GM12878 (cell line): ENCODE data around the gene PDCD5. TPM values are rescaled to one million over a fixed set of nuclear protein-coding genes. Genes with fewer than 3 reads are reported as not detected.

ENCODE experiments used
- ATAC-seq: fragments of 200-7000 bp; cut with Tn5 transposase; 3 replicates; pipeline ENCODE4 v1.9.1; 2020; ENCODE audit warnings: mild to moderate bottlenecking, moderate library complexity
- BruUV-seq: library from RNA; stranded (reverse); fragments of 400-500 nt; replicated peaks from 2 replicates; lab custom pipeline; 2021; lab: Mats Ljungman, UMichigan
- CTCF ChIA-PET: fragments of 300-600 bp; sonication (Branson Sonifier 250); formaldehyde crosslinking; extraction: SDS; loops from one replicate; lab custom pipeline; 2021; ENCODE audit warnings: inconsistent platforms; lab: Yijun Ruan, JAX
- POLR2A ChIA-PET: fragments of 350-600 bp; formaldehyde crosslinking; extraction: SDS; loops from one replicate; lab custom pipeline; 2021; ENCODE audit warnings: inconsistent platforms; lab: Charles Lee
- RAD21 ChIA-PET: fragments of 300-600 bp; sonication (Branson Sonifier 250); formaldehyde crosslinking; loops from one replicate; lab custom pipeline; 2023; ENCODE audit warnings: antibody characterized with exemption; ENCODE audit not compliant: unreplicated experiment; lab: Charles Lee
- SMC1A ChIA-PET: fragments of 300-600 bp; sonication (Branson Sonifier 250); formaldehyde crosslinking; loops from one replicate; lab custom pipeline; 2023; ENCODE audit not compliant: unreplicated experiment, uncharacterized antibody; lab: Charles Lee
- DNase-seq: peaks from one replicate; pipeline ENCODE4 v3.0.0-alpha.2; 2011; ENCODE audit warnings: low read depth, low spot score
- FAIRE-seq: peaks from 3 replicates; lab custom pipeline; 2011; peaks lifted over from hg19 to GRCh38; lab: Jason Lieb, UNC
- H2AFZ ChIP-seq: 2 replicates; pipeline ENCODE4 v1.6.0; 2011; ENCODE audit warnings: low read depth, low read length, control low read depth; ENCODE audit not compliant: control insufficient read depth
- H3K27ac ChIP-seq: 2 replicates; pipeline ENCODE4 v1.5.1; 2011; ENCODE audit warnings: control low read depth; ENCODE audit not compliant: control insufficient read depth, insufficient read depth
- H3K27me3 ChIP-seq, 2 experiments: replicated peaks in 1 of 2; 2 replicates each; pipeline versions ENCODE4 v1.6.0 to v1.6.1; 2011; ENCODE audit warnings: low read length in 1 of 2; ENCODE audit not compliant: control insufficient read depth in 2 of 2, insufficient read depth in 2 of 2
- H3K36me3 ChIP-seq, 2 experiments: 2 replicates each; pipeline ENCODE4 v1.5.1; 2011; ENCODE audit warnings: low read length in 1 of 2; ENCODE audit not compliant: control insufficient read depth in 2 of 2, insufficient read depth in 2 of 2
- H3K4me1 ChIP-seq: 2 replicates; pipeline ENCODE4 v1.6.1; 2011; ENCODE audit warnings: mild to moderate bottlenecking, low read length, moderate library complexity, mixed read lengths; ENCODE audit not compliant: control insufficient read depth, insufficient read depth
- H3K4me2 ChIP-seq: 2 replicates; pipeline ENCODE4 v1.6.0; 2011; ENCODE audit warnings: control low read depth; ENCODE audit not compliant: control insufficient read depth, insufficient read depth
- H3K4me3 ChIP-seq: fragments of 200-600 bp; sonication (generic); 2 replicates; pipeline ENCODE4 v1.5.1; 2016
- H3K79me2 ChIP-seq: 2 replicates; pipeline ENCODE4 v1.6.0; 2011; ENCODE audit warnings: low read length; ENCODE audit not compliant: control insufficient read depth, insufficient read depth
- H3K9ac ChIP-seq: 2 replicates; pipeline ENCODE4 v1.8.0; 2011; ENCODE audit warnings: low read length, control low read depth, mixed read lengths; ENCODE audit not compliant: control insufficient read depth, insufficient read depth
- H3K9me3 ChIP-seq: replicated peaks from 3 replicates; pipeline ENCODE4 v1.5.1; 2011; ENCODE audit warnings: mild to moderate bottlenecking, low read length; ENCODE audit not compliant: control insufficient read depth, insufficient read depth
- H4K20me1 ChIP-seq: 2 replicates; pipeline ENCODE4 v1.6.0; 2011; ENCODE audit not compliant: control insufficient read depth, insufficient read depth
- BCL11A ChIP-seq: IDR thresholded peaks from 2 replicates; pipeline ENCODE4 v1.6.1; 2011; ENCODE audit warnings: low read depth, low read length
- CBX3 ChIP-seq: fragments of 200-600 bp; sonication (generic); IDR thresholded peaks from 2 replicates; pipeline ENCODE4 v1.6.1; 2016; ENCODE audit warnings: low read depth, borderline replicate concordance
- CHD2 ChIP-seq: IDR thresholded peaks from 2 replicates; pipeline ENCODE4 v1.6.1; 2011; ENCODE audit warnings: low read depth, low read length, improper control_type of control experiment, borderline replicate concordance
- IKZF1 ChIP-seq: fragments of 450-650 bp; conservative IDR thresholded peaks from 2 replicates; pipeline ENCODE4 v1.6.1; 2017; ENCODE audit warnings: antibody characterized with exemption, mild to moderate bottlenecking
- KAT2A ChIP-seq: conservative IDR thresholded peaks from 2 replicates; pipeline ENCODE4 v1.6.1; 2011; ENCODE audit warnings: low read depth, low read length; ENCODE audit not compliant: control insufficient read depth
- SREBF2 ChIP-seq: IDR thresholded peaks from 2 replicates; pipeline ENCODE4 v1.6.1; 2012; ENCODE audit warnings: mild to moderate bottlenecking, low read length
- TAF1 ChIP-seq: IDR thresholded peaks from 2 replicates; pipeline ENCODE4 v1.6.1; 2011; ENCODE audit warnings: mild to moderate bottlenecking, low read depth, low read length, borderline replicate concordance
- ZBED1 ChIP-seq: IDR thresholded peaks from 2 replicates; pipeline ENCODE4 v1.6.1; 2016; ENCODE audit warnings: borderline replicate concordance
- ZNF384 ChIP-seq: IDR thresholded peaks from 2 replicates; pipeline ENCODE4 v1.6.1; 2012; ENCODE audit warnings: low read depth, mild to moderate bottlenecking, low read length, improper control_type of control experiment, borderline replicate concordance
- ZZZ3 ChIP-seq: IDR thresholded peaks from 2 replicates; pipeline ENCODE4 v1.6.1; 2011; ENCODE audit warnings: low read depth; ENCODE audit not compliant: control insufficient read depth, insufficient read length
- WGBS: methylation state at CpG from one replicate; pipeline ENCODE4 v1.1.6; 2016; ENCODE audit warnings: low lambda C conversion rate; ENCODE audit not compliant: insufficient replicate concordance, insufficient coverage; ENCODE audit errors: missing lambda C conversion rate; 5-methylcytosine and 5-hydroxymethylcytosine counted together
- in situ Hi-C: fragments of 300-500 bp; cut with MboI; formaldehyde crosslinking; loops from 9 replicates; pipeline ENCODE4 v1.14.3; 2018; ENCODE audit warnings: mixed read lengths
- intact Hi-C: fragments of 100-400 bp; cut with micrococcal nuclease; formaldehyde crosslinking; loops from one replicate; pipeline ENCODE4 v1.14.2; 2022; ENCODE audit not compliant: unreplicated experiment
- polyA plus RNA-seq, 11 experiments: library from polyadenylated mRNA; depleted of rRNA in 4 of 11; unstranded in 6 of 11; stranded (reverse) in 5 of 11; fragments of >200 nt; fragmentation: Nextera tagmentation in 4 of 11; fragmentation: Illumina TruSeq in 1 of 11; extraction: Ambion mirVana in 4 of 11; extraction: Trizol in 1 of 11; gene quantifications; 1 replicate in 1 of 11; 2 replicates in 10 of 11; pipeline versions ENCODE4 v1.2.1 to v1.2.3, GENCODE V29; 2011 to 2016; ENCODE audit warnings: inconsistent platforms in 2 of 11, missing spikeins in 2 of 11, low read depth in 1 of 11
- total RNA-seq, 4 experiments: library from RNA; depleted of rRNA in 3 of 4; stranded (reverse); fragments of >200 nt in 3 of 4; fragmentation: Illumina TruSeq in 1 of 4; extraction: Trizol in 1 of 4; gene quantifications; 2 replicates each; pipeline versions ENCODE4 v1.2.1 to v1.2.3, GENCODE V29; 2013 to 2021
- TF ChIP-seq, protein P1 (sequence below): IDR thresholded peaks from 2 replicates; pipeline ENCODE4 v1.6.1; 2011; ENCODE audit warnings: borderline replicate concordance, low read depth, mild to moderate bottlenecking, moderate library complexity, low read length; ENCODE audit not compliant: insufficient read depth, poor library complexity, severe bottlenecking
- TF ChIP-seq, protein P2 (sequence below): IDR thresholded peaks from 2 replicates; pipeline ENCODE4 v1.6.1; 2011; ENCODE audit warnings: low read depth, mild to moderate bottlenecking, low read length, moderate library complexity, borderline replicate concordance; ENCODE audit errors: extremely low read depth
- TF ChIP-seq, protein P3 (sequence below): fragments of 150-350 bp; IDR thresholded peaks from 2 replicates; pipeline ENCODE4 v1.6.1; 2014; ENCODE audit warnings: mild to moderate bottlenecking, low read depth, low read length

Gene PDCD5
- total and polyA plus RNA-seq, 10 of the 15 experiments (the other 5 are each of a cell fraction or from before 2014, with no cell fraction given), result 124 to 556 (median 227) TPM

DNA sequence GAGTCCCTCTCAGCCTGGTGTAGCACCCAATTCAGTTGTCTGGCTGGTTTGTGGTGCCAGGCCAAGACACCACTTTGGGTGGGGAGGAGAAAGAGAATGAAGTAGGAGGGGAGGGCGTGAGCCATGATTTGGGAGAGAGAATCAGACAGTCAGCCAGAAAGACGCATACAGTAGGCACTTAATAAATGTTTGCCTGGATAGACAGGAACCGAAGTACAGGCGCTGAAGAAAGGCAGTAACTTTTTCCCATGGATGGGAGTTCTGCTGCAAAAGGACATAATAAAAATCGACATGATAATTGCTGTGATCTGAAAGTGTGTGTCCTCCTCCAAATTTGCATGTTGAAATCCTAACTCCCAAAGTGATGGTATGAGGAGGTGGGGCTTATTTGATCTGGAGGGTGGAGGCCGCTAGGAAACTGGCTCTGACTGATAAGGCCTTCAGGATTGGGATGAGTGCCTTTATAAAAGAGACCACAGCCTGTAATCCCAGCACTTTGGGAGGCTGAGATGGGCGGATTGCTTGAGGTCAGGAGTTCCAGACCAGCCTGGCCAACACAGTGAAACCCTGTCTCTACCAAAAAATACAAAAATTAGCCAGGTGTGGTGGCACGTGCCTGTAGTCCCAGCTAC, 38.4 kb upstream of the PDCD5 start (continued):
- TF ChIP-seq TAF1 (no peak), KAT2A (no peak), ZNF384 (no peak), SREBF2 (no peak)
- TF ChIP-seq, protein P1, sequence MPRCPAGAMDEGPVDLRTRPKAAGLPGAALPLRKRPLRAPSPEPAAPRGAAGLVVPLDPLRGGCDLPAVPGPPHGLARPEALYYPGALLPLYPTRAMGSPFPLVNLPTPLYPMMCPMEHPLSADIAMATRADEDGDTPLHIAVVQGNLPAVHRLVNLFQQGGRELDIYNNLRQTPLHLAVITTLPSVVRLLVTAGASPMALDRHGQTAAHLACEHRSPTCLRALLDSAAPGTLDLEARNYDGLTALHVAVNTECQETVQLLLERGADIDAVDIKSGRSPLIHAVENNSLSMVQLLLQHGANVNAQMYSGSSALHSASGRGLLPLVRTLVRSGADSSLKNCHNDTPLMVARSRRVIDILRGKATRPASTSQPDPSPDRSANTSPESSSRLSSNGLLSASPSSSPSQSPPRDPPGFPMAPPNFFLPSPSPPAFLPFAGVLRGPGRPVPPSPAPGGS, result no peak
- TF ChIP-seq, all 136 proteins: peak for 0

DNA sequence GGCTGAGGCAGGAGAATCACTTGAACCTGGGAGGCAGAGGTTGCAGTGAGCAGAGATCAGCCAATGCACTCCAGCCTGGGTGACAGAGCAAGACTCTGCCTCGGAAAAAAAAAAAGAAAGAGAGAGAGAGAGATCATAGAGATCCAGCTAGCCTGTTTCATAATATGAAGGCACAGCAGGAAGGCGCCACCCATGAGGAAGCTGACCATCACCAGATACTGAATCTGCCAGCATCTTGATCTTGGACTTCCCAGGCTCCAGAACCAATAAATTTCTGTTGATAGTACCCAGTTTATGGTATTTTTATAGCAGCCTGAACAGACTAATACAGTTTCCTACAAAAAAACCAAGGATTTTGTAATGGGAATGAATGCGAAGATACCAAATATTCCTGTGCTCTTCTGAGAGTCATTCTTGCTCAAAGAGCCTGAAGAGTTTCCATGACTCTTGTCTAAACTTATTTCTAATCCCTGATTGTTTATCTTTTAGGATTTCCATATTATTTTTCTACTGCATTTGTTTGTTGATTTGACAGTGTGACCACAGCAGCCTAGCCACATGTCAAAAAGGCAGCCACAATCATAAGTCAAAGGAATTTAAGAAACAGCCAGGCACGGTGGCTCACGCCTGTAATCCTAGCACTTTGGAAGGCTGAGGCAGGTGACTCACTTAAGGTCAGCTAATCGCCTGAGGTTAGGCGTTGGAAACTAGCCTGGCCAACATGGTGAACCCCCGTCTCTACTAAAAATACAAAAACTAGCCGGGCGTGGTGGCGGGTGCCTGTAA, 37.7 kb upstream of the PDCD5 start:
- Histone ChIP-seq H3K4me3 (no peak overlapping the region), H4K20me1 (no peaks in the 10 kb centered on the region), H3K27me3 (no peaks in the 10 kb centered on the region), H3K36me3 (no peaks in the 10 kb centered on the region), H3K79me2 (no peaks in the 10 kb centered on the region), H3K27ac (no peak overlapping the region), H2AFZ (no peak overlapping the region), H3K9me3 (no peaks in the 10 kb centered on the region), H3K4me1 (no peaks in the 10 kb centered on the region), H3K4me2 (no peak overlapping the region), H3K9ac (no peak overlapping the region)
- WGBS, result 58% methylated on average over 11 of the region's 11 CpGs
- POLR2A ChIA-PET, result no interaction called here
- DNase-seq, result no peak
- BruUV-seq, result no TSS peak
- TF ChIP-seq IKZF1 (no peak), BCL11A (no peak), CHD2 (no peak), CBX3 (no peak), ZBED1 (no peak), ZZZ3 (no peak)
- TF ChIP-seq, protein P2, sequence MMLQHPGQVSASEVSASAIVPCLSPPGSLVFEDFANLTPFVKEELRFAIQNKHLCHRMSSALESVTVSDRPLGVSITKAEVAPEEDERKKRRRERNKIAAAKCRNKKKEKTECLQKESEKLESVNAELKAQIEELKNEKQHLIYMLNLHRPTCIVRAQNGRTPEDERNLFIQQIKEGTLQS, result no peak
- TF ChIP-seq, protein P3, sequence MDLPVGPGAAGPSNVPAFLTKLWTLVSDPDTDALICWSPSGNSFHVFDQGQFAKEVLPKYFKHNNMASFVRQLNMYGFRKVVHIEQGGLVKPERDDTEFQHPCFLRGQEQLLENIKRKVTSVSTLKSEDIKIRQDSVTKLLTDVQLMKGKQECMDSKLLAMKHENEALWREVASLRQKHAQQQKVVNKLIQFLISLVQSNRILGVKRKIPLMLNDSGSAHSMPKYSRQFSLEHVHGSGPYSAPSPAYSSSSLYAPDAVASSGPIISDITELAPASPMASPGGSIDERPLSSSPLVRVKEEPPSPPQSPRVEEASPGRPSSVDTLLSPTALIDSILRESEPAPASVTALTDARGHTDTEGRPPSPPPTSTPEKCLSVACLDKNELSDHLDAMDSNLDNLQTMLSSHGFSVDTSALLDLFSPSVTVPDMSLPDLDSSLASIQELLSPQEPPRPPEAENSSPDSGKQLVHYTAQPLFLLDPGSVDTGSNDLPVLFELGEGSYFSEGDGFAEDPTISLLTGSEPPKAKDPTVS, result no peak
- in situ Hi-C loops, result no loop called here
- no peak for ATAC-seq
- FAIRE-seq, result no peak
- CTCF ChIA-PET, result no interaction called here
- RAD21 ChIA-PET, result no interaction called here
- SMC1A ChIA-PET, result no interaction called here
- intact Hi-C loops, result no loop called here
